GM12873 (cell line): ENCODE results near the gene CBLB.

Source experiments
- CTCF ChIP-seq: IDR thresholded peaks from 2 replicates; pipeline ENCODE4 v1.5.1; 2012; ENCODE audit warnings: low read depth, mild to moderate bottlenecking, moderate library complexity, low read length, control low read depth; ENCODE audit not compliant: insufficient read depth; ENCODE audit errors: missing control alignments

CBLB gene

GRCh38 chr3:105615814-105616213 is 253.0 kb downstream of the CBLB start:
- TF ChIP-seq CTCF = no peak

DNA sequence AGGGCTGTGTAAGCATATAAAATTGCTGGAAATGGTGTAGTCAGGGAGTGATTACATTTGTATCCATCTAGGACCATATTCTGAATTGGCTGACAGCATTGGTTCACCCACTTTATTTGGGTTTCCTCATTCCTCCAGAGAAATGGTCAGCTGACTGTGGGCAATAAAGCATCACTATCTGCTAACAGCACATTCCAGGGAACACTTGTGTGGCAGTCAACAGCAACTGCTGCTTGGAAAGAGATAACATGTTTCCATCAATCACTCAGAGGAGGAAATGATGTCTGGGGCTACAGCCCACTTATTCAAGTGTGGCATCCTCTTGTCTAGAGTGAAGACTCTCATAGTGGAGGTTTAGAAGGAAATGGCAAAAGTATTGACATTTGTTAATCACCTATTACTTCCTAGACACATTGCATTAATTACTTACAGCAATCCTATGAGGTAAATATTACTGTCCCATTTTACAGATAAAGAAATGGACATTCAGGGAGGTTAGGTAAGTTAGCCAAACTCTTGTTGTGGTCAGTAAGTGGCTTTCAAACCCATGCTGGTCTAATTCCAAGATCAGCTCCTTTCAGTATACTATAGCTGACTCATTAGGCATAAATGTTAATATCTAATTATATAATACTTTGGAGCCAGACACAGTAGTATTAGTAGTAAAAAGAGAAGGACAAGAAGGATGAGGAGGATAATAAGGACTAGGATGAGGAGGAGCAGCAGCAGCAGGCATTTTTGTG is 254.4 kb downstream of the CBLB start:
- no peak for TF ChIP-seq CTCF

- no peak for TF ChIP-seq CTCF
Observed at GRCh38 chr3:105613120-105613519, 255.7 kb downstream of the CBLB start.

- TF ChIP-seq CTCF = no peak
Observed at GRCh38 chr3:105611304-105612192, 257.3 kb downstream of the CBLB start.

- no peak for TF ChIP-seq CTCF
Observed at GRCh38 chr3:105610473-105610872, 258.3 kb downstream of the CBLB start.

GRCh38 chr3:105608623-105609022 is 260.2 kb downstream of the CBLB start:
- no peak for TF ChIP-seq CTCF

GRCh38 chr3:105606016-105606415 is 262.8 kb downstream of the CBLB start:
- no peak for TF ChIP-seq CTCF
